ENCODE results near the gene SMPDL3A.

Gene SMPDL3A

GRCh38 chr6:122806291-122806690 lies 17.2 kb downstream of the SMPDL3A start:
- DNase-seq, result no peak

- no peak for DNase-seq
These were observed 19.2 kb downstream of the SMPDL3A start for GRCh38 chr6:122808121-122808885.

GRCh38 chr6:122809001-122809400 lies 19.9 kb downstream of the SMPDL3A start:
- no peak for DNase-seq

- DNase-seq, result no peak
These were observed 20.6 kb downstream of the SMPDL3A start for GRCh38 chr6:122809691-122810090.

- DNase-seq, result no peak
These were observed 21.1 kb downstream of the SMPDL3A start for GRCh38 chr6:122810189-122810588.

- DNase-seq, result no peak
These were observed 28.3 kb downstream of the SMPDL3A start for GRCh38 chr6:122817358-122817757.

- DNase-seq, result no peak
These were observed 28.7 kb downstream of the SMPDL3A start for GRCh38 chr6:122817766-122818165.

- no peak for DNase-seq
These were observed 29.8 kb downstream of the SMPDL3A start for GRCh38 chr6:122818866-122819265.

- no peak for DNase-seq
These were observed 32.0 kb downstream of the SMPDL3A start for GRCh38 chr6:122821095-122821494.

GRCh38 chr6:122825163-122825562 lies 36.1 kb downstream of the SMPDL3A start:
- DNase-seq, result no peak

GRCh38 chr6:122829456-122829855 lies 40.4 kb downstream of the SMPDL3A start:
- DNase-seq, result no peak

GRCh38 chr6:122831511-122831910 lies 42.5 kb downstream of the SMPDL3A start:
- DNase-seq, result no peak

GRCh38 chr6:122832459-122832858 lies 43.4 kb downstream of the SMPDL3A start:
- no peak for DNase-seq

- no peak for DNase-seq
These were observed 44.0 kb downstream of the SMPDL3A start for GRCh38 chr6:122833021-122833491.

- DNase-seq, result no peak
These were observed 49.2 kb downstream of the SMPDL3A start for GRCh38 chr6:122838060-122838780.

- peak; percentile 71 for DNase-seq
These were observed 50.4 kb downstream of the SMPDL3A start for GRCh38 chr6:122839472-122839871.

GRCh38 chr6:122839906-122840305 lies 50.8 kb downstream of the SMPDL3A start:
- DNase-seq, result no peak

GRCh38 chr6:122845464-122845863 lies 56.4 kb downstream of the SMPDL3A start:
- DNase-seq, result no peak

GRCh38 chr6:122845916-122846612 lies 57.0 kb downstream of the SMPDL3A start:
- DNase-seq, result no peak

GRCh38 chr6:122853259-122853995 lies 64.4 kb downstream of the SMPDL3A start:
- DNase-seq, result no peak

Data from activated CD8-positive, alpha-beta memory T cell treated with anti-CD3 and anti-CD28 coated beads for 24 hours (primary cell).